Caco-2 (cell line): ENCODE measurements around the gene ACTR1A. TPM values are rescaled to one million over a fixed set of nuclear protein-coding genes. Genes with fewer than 3 reads are reported as not detected.
"Not testable (repeated sequence)": the region's sequence is repeated elsewhere in the genome, so short reads cannot be mapped to it uniquely, and the experiment has no call there.

ENCODE experiments used
- BruUV-seq: library from RNA; stranded (reverse); fragments of 400-500 nt; replicated peaks from 2 replicates; lab custom pipeline; 2021; lab: Mats Ljungman, UMichigan
- CTCF ChIA-PET: fragments of 300-600 bp; sonication (Branson Sonifier 250); formaldehyde crosslinking; loops from one replicate; lab custom pipeline; 2022; ENCODE audit warnings: antibody characterized with exemption; lab: Charles Lee
- POLR2A ChIA-PET: fragments of 300-600 bp; sonication (Branson Sonifier 250); formaldehyde crosslinking; loops from one replicate; lab custom pipeline; 2022; ENCODE audit warnings: antibody characterized with exemption; lab: Charles Lee
- DNase-seq, 2 experiments: peaks; one replicate each; pipeline versions ENCODE4 v3.0.0 to v3.0.0-alpha.2; 2020 to 2022
- H3K27me3 ChIP-seq: replicated peaks from 2 replicates; pipeline ENCODE4 v1.6.0; 2011; ENCODE audit warnings: low read length; ENCODE audit not compliant: control insufficient read depth, insufficient read depth
- H3K36me3 ChIP-seq: 2 replicates; pipeline ENCODE4 v1.5.1; 2011; ENCODE audit warnings: low read length; ENCODE audit not compliant: control insufficient read depth, insufficient read depth
- H3K4me1 ChIP-seq: fragments of 250-450 bp; sonication (Bioruptor Pico); 2 replicates; pipeline ENCODE4 v1.5.1; 2020; ENCODE audit warnings: mild to moderate bottlenecking
- H3K4me3 ChIP-seq: 2 replicates; pipeline ENCODE4 v1.5.1; 2011; ENCODE audit warnings: low read depth, mild to moderate bottlenecking, control low read depth, low read length
- H3K9me3 ChIP-seq: fragments of 250-450 bp; sonication (Bioruptor Pico); 2 replicates; pipeline ENCODE4 v1.5.1; 2020; ENCODE audit warnings: mild to moderate bottlenecking, moderate library complexity
- H3K27ac Mint-ChIP-seq: one replicate; pipeline ENCODE4 v1.8.0; 2022; ENCODE audit warnings: mixed read lengths; ENCODE audit not compliant: unreplicated experiment
- H3K27me3 Mint-ChIP-seq: one replicate; pipeline ENCODE4 v1.8.0; 2022; ENCODE audit warnings: mixed read lengths; ENCODE audit not compliant: insufficient read depth, unreplicated experiment
- H3K36me3 Mint-ChIP-seq: one replicate; pipeline ENCODE4 v1.8.0; 2022; ENCODE audit warnings: mild to moderate bottlenecking, mixed read lengths; ENCODE audit not compliant: insufficient read depth, unreplicated experiment
- H3K4me1 Mint-ChIP-seq: one replicate; pipeline ENCODE4 v1.8.0; 2022; ENCODE audit warnings: low read depth, mixed read lengths; ENCODE audit not compliant: unreplicated experiment
- H3K4me3 Mint-ChIP-seq: one replicate; pipeline ENCODE4 v1.8.0; 2022; ENCODE audit warnings: mild to moderate bottlenecking, moderate library complexity, mixed read lengths; ENCODE audit not compliant: unreplicated experiment
- H3K9me3 Mint-ChIP-seq: one replicate; pipeline ENCODE4 v1.8.0; 2022; ENCODE audit warnings: mixed read lengths; ENCODE audit not compliant: unreplicated experiment
- CTCF ChIP-seq, 2 experiments: fragments of 200-600 bp in 1 of 2; IDR thresholded peaks; 1 replicate in 1 of 2; 2 replicates in 1 of 2; pipeline versions ENCODE4 v1.5.1 to v1.8.0; 2011 to 2022; ENCODE audit warnings: antibody characterized with exemption in 1 of 2, control low read depth in 1 of 2, inconsistent platforms in 1 of 2, low read depth in 1 of 2, low read length in 1 of 2, mild to moderate bottlenecking in 1 of 2, moderate library complexity in 1 of 2; ENCODE audit not compliant: insufficient read depth in 1 of 2, severe bottlenecking in 1 of 2, unreplicated experiment in 1 of 2
- intact Hi-C: fragments of 100-400 bp; cut with micrococcal nuclease; formaldehyde crosslinking; loops from one replicate; pipeline ENCODE4 v1.10.0; 2022; ENCODE audit not compliant: unreplicated experiment
- total RNA-seq: library from RNA; stranded (reverse); gene quantifications from 2 replicates; pipeline ENCODE4 v1.2.3, GENCODE V29; 2022

The ACTR1A gene
- total RNA-seq, 1 experiment from 2014 or later: 65.9 TPM

GRCh38 chr10:102502029-102502336 is 529 bp downstream of the ACTR1A start:
- peak; percentile 99 to 100 for DNase-seq
- no peak overlapping the region for H3K27ac Mint-ChIP-seq
- Histone ChIP-seq H3K36me3 (no peaks in the 10 kb centered on the region), H3K4me3 (peak overlapping the region; percentile 85), H3K4me1 (no peaks in the 10 kb centered on the region), H3K9me3 (no peaks in the 10 kb centered on the region), H3K27me3 (no peaks in the 10 kb centered on the region)
- CTCF ChIA-PET: interaction anchor here (0.6 to 4.0 kb wide), 25 partner anchors 19 to 350 kb away, joined by 3 to 122 read pairs (median 3); partner anchors contain the start of genes CUEDC2, NOLC1, PITX3 and TRIM8
- no peak for TF ChIP-seq CTCF (IDR thresholded peaks at IDR 0.05; ENCODE audit: insufficient read depth in 1 of 2, low read depth in 1 of 2, low read length in 1 of 2, severe bottlenecking in 1 of 2, unreplicated experiment in 1 of 2)
- intact Hi-C loops: loop anchor here (1.0 to 5.0 kb wide), 7 partner anchors 41 to 350 kb away; partner anchors contain the start of genes ARL3, CUEDC2, GBF1 and NOLC1
- BruUV-seq: no TSS peak
- POLR2A ChIA-PET: interaction anchor here (0.5 to 1.0 kb wide), 6 partner anchors 40 to 387 kb away, joined by 3 to 6 read pairs (median 4); partner anchors contain the start of genes CUEDC2 and NFKB2
- H3K4me1 Mint-ChIP-seq: no peaks in the 10 kb centered on the region
- H3K27me3 Mint-ChIP-seq: no peaks in the 10 kb centered on the region
- H3K4me3 Mint-ChIP-seq: no peak overlapping the region
- H3K36me3 Mint-ChIP-seq: peaks cover 35% of the 10 kb centered on the region
- no peaks in the 10 kb centered on the region for H3K9me3 Mint-ChIP-seq

GRCh38 chr10:102501201-102502028 is 1.1 kb downstream of the ACTR1A start:
- Histone ChIP-seq H3K4me3 (peak overlapping the region; percentile 46), H3K4me1 (no peaks in the 10 kb centered on the region), H3K36me3 (no peaks in the 10 kb centered on the region), H3K27me3 (no peaks in the 10 kb centered on the region), H3K9me3 (no peaks in the 10 kb centered on the region)
- no peak for TF ChIP-seq CTCF (IDR thresholded peaks at IDR 0.05; ENCODE audit: insufficient read depth in 1 of 2, low read depth in 1 of 2, low read length in 1 of 2, severe bottlenecking in 1 of 2, unreplicated experiment in 1 of 2)
- Mint-ChIP-seq H3K36me3 (peaks cover 39% of the 10 kb centered on the region), H3K27me3 (no peaks in the 10 kb centered on the region), H3K27ac (no peak overlapping the region), H3K4me3 (no peak overlapping the region), H3K9me3 (no peaks in the 10 kb centered on the region), H3K4me1 (no peaks in the 10 kb centered on the region)
- TSS peak; percentile 56 for BruUV-seq
- intact Hi-C loops: loop anchor here (1.0 to 5.0 kb wide), 7 partner anchors 40 to 349 kb away; partner anchors contain the start of genes ARL3, CUEDC2, GBF1 and NOLC1
- CTCF ChIA-PET: interaction anchor here (0.5 to 1.3 kb wide), 3 partner anchors 59 to 143 kb away, joined by 3 to 6 read pairs (median 3); partner anchors contain the start of gene TRIM8
- POLR2A ChIA-PET: interaction anchor here (0.7 kb wide), 1 partner anchor 45 kb away, joined by 3 read pairs; no protein-coding TSS in a partner anchor
- DNase-seq: no peak

GRCh38 chr10:102500686-102501085 is 1.8 kb downstream of the ACTR1A start:
- H3K9me3 Mint-ChIP-seq, H3K9me3 ChIP-seq, DNase-seq, H3K4me3 Mint-ChIP-seq, H3K27me3 ChIP-seq, H3K4me1 Mint-ChIP-seq, H3K27me3 Mint-ChIP-seq, H3K4me1 ChIP-seq, BruUV-seq, H3K27ac Mint-ChIP-seq, H3K36me3 ChIP-seq, H3K4me3 ChIP-seq: not testable (repeated sequence)
- ChIA-PET POLR2A (interaction anchor here (0.7 kb wide), 1 partner anchor 44 kb away, joined by 3 read pairs; no protein-coding TSS in a partner anchor), CTCF (interaction anchor here (0.5 to 1.2 kb wide), 2 partner anchors 58 to 83 kb away, joined by 3 to 6 read pairs; no protein-coding TSS in a partner anchor)
- H3K36me3 Mint-ChIP-seq: peaks cover 40% of the 10 kb centered on the region
- intact Hi-C loops: loop anchor here (5.0 kb wide), 1 partner anchor 212 kb away; the partner anchor contains the start of genes ARL3 and SFXN2
